GM12878 (cell line): Measurements from ENCODE around the gene P2RX1.

Experiments
- CHD2 ChIP-seq: IDR thresholded peaks from 2 replicates; pipeline ENCODE4 v1.6.1; 2011; ENCODE audit warnings: low read depth, low read length, improper control_type of control experiment, borderline replicate concordance
- NFIC ChIP-seq: IDR thresholded peaks from 2 replicates; pipeline ENCODE4 v1.6.1; 2012; ENCODE audit warnings: low read depth, mild to moderate bottlenecking, inconsistent platforms, low read length, moderate library complexity
- POLR2A ChIP-seq: IDR thresholded peaks from 2 replicates; pipeline ENCODE4 v1.6.1; 2011; ENCODE audit warnings: low read depth, mild to moderate bottlenecking, low read length
- SIX5 ChIP-seq: IDR thresholded peaks from 2 replicates; pipeline ENCODE4 v1.6.1; 2011; ENCODE audit warnings: mild to moderate bottlenecking, low read depth, low read length, moderate library complexity; ENCODE audit not compliant: severe bottlenecking
- TF ChIP-seq, protein P1 (sequence below), 3 experiments: IDR thresholded peaks in 2 of 3; conservative IDR thresholded peaks in 1 of 3; 2 replicates each; pipeline ENCODE4 v1.5.1; 2011; ENCODE audit warnings: low read depth in 3 of 3, low read length in 3 of 3, mild to moderate bottlenecking in 3 of 3, control low read depth in 2 of 3, moderate library complexity in 2 of 3, inconsistent platforms in 1 of 3, mixed read lengths in 1 of 3; ENCODE audit not compliant: control insufficient read depth in 2 of 3, insufficient read depth in 1 of 3; ENCODE audit errors: extremely low read depth in 1 of 3
- TF ChIP-seq, protein P2 (sequence below): fragments of 450-650 bp; IDR thresholded peaks from 2 replicates; pipeline ENCODE4 v1.6.1; 2016; ENCODE audit warnings: mild to moderate bottlenecking
- TF ChIP-seq, protein P3 (sequence below): IDR thresholded peaks from 2 replicates; pipeline ENCODE4 v1.6.1; 2012; ENCODE audit warnings: mild to moderate bottlenecking, low read depth, low read length

DNA sequence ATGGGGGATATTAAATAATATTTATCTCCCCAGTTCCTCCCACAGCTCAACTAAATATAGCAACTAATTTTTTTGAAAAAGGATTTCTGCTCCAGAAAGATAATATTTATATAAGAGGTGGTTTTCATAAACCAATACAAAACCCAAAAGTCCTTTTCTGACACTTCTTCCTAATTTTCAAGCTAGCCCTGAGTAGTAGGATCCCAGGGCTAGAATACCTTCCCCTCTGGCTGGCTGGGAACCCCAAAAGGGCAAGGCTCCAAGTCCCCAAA is 46.6 kb upstream of the P2RX1 start:
- TF ChIP-seq, protein P1, sequence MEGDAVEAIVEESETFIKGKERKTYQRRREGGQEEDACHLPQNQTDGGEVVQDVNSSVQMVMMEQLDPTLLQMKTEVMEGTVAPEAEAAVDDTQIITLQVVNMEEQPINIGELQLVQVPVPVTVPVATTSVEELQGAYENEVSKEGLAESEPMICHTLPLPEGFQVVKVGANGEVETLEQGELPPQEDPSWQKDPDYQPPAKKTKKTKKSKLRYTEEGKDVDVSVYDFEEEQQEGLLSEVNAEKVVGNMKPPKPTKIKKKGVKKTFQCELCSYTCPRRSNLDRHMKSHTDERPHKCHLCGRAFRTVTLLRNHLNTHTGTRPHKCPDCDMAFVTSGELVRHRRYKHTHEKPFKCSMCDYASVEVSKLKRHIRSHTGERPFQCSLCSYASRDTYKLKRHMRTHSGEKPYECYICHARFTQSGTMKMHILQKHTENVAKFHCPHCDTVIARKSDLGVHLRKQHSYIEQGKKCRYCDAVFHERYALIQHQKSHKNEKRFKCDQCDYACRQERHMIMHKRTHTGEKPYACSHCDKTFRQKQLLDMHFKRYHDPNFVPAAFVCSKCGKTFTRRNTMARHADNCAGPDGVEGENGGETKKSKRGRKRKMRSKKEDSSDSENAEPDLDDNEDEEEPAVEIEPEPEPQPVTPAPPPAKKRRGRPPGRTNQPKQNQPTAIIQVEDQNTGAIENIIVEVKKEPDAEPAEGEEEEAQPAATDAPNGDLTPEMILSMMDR (IDR thresholded peaks at IDR 0.05 in 2 of 3, conservative IDR thresholded peaks at IDR 0.05 in 1 of 3; ENCODE audit: control insufficient read depth in 2 of 3, extremely low read depth in 1 of 3, insufficient read depth in 1 of 3, low read depth in 3 of 3, low read length in 3 of 3), result no peak
- TF ChIP-seq CHD2, result no peak
- TF ChIP-seq, protein P2, sequence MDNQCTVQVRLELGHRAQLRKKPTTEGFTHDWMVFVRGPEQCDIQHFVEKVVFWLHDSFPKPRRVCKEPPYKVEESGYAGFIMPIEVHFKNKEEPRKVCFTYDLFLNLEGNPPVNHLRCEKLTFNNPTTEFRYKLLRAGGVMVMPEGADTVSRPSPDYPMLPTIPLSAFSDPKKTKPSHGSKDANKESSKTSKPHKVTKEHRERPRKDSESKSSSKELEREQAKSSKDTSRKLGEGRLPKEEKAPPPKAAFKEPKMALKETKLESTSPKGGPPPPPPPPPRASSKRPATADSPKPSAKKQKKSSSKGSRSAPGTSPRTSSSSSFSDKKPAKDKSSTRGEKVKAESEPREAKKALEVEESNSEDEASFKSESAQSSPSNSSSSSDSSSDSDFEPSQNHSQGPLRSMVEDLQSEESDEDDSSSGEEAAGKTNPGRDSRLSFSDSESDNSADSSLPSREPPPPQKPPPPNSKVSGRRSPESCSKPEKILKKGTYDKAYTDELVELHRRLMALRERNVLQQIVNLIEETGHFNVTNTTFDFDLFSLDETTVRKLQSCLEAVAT, result no peak
- TF ChIP-seq, protein P3, sequence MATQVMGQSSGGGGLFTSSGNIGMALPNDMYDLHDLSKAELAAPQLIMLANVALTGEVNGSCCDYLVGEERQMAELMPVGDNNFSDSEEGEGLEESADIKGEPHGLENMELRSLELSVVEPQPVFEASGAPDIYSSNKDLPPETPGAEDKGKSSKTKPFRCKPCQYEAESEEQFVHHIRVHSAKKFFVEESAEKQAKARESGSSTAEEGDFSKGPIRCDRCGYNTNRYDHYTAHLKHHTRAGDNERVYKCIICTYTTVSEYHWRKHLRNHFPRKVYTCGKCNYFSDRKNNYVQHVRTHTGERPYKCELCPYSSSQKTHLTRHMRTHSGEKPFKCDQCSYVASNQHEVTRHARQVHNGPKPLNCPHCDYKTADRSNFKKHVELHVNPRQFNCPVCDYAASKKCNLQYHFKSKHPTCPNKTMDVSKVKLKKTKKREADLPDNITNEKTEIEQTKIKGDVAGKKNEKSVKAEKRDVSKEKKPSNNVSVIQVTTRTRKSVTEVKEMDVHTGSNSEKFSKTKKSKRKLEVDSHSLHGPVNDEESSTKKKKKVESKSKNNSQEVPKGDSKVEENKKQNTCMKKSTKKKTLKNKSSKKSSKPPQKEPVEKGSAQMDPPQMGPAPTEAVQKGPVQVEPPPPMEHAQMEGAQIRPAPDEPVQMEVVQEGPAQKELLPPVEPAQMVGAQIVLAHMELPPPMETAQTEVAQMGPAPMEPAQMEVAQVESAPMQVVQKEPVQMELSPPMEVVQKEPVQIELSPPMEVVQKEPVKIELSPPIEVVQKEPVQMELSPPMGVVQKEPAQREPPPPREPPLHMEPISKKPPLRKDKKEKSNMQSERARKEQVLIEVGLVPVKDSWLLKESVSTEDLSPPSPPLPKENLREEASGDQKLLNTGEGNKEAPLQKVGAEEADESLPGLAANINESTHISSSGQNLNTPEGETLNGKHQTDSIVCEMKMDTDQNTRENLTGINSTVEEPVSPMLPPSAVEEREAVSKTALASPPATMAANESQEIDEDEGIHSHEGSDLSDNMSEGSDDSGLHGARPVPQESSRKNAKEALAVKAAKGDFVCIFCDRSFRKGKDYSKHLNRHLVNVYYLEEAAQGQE, result no peak
- no peak for TF ChIP-seq SIX5
- no peak for TF ChIP-seq POLR2A
- no peak for TF ChIP-seq NFIC
